ENCODE measurements around the gene SGPL1. TPM values are rescaled to one million over a fixed set of nuclear protein-coding genes. Genes with fewer than 3 reads are reported as not detected.

Gene SGPL1
- total and polyA plus RNA-seq, 5 donors from 2014 or later: 12.8 to 30.4 (median 15.0) TPM

GRCh38 chr10:70899096-70899495, 83.3 kb downstream of the SGPL1 start:
- peak overlapping the region in 1 of 3 donors; percentile 32 for H3K27ac Mint-ChIP-seq
- ATAC-seq (ENCODE audit: low read depth in 2 of 2) (no peak), DNase-seq (no peak)
- H3K4me1 ChIP-seq (ENCODE audit: control insufficient read depth, insufficient read depth, low read length, poor library complexity, severe bottlenecking): no peaks in the 10 kb centered on the region
- H3K4me3 Mint-ChIP-seq: no peak overlapping the region
- H3K9me3 Mint-ChIP-seq: no peaks in the 10 kb centered on the region
- no peaks in the 10 kb centered on the region for H3K27me3 ChIP-seq (ENCODE audit: control insufficient read depth, insufficient read depth, low read length)
- H3K36me3 Mint-ChIP-seq: no peaks in the 10 kb centered on the region
- no peaks in the 10 kb centered on the region for H3K36me3 ChIP-seq (ENCODE audit: control insufficient read depth, insufficient read depth, low read length)
- peaks cover 0 to 5% (median 0%) of the 10 kb centered on the region in 4 donors for H3K4me1 Mint-ChIP-seq
- peaks cover 29% of the 10 kb centered on the region for H3K27me3 Mint-ChIP-seq
- no peak overlapping the region for H3K4me3 ChIP-seq (ENCODE audit: low read depth, low read length)
- no peaks in the 10 kb centered on the region for H3K9me3 ChIP-seq (ENCODE audit: control insufficient read depth in 2 of 2, low read length in 2 of 2)
- no peak overlapping the region for H3K27ac ChIP-seq (ENCODE audit: insufficient read depth, low read length, poor library complexity, severe bottlenecking)

- Histone ChIP-seq H3K27me3 (ENCODE audit: control insufficient read depth, insufficient read depth, low read length) (no peaks in the 10 kb centered on the region), H3K9me3 (ENCODE audit: control insufficient read depth in 2 of 2, low read length in 2 of 2) (no peaks in the 10 kb centered on the region), H3K27ac (ENCODE audit: insufficient read depth, low read length, poor library complexity, severe bottlenecking) (no peak overlapping the region), H3K4me1 (ENCODE audit: control insufficient read depth, insufficient read depth, low read length, poor library complexity, severe bottlenecking) (no peaks in the 10 kb centered on the region), H3K4me3 (ENCODE audit: low read depth, low read length) (no peak overlapping the region), H3K36me3 (ENCODE audit: control insufficient read depth, insufficient read depth, low read length) (no peaks in the 10 kb centered on the region)
- Mint-ChIP-seq H3K4me1 (peaks cover 0 to 1% (median 0%) of the 10 kb centered on the region in 4 donors), H3K27me3 (peaks cover 28% of the 10 kb centered on the region), H3K36me3 (no peaks in the 10 kb centered on the region), H3K27ac (no peak overlapping the region), H3K9me3 (no peaks in the 10 kb centered on the region), H3K4me3 (no peak overlapping the region)
- ATAC-seq (ENCODE audit: low read depth in 2 of 2) (no peak), DNase-seq (no peak)
Measured at GRCh38 chr10:70901276-70901878, 85.6 kb downstream of the SGPL1 start.

- Histone ChIP-seq H3K9me3 (ENCODE audit: control insufficient read depth in 2 of 2, low read length in 2 of 2) (no peaks in the 10 kb centered on the region), H3K27me3 (ENCODE audit: control insufficient read depth, insufficient read depth, low read length) (no peaks in the 10 kb centered on the region), H3K4me3 (ENCODE audit: low read depth, low read length) (no peak overlapping the region), H3K4me1 (ENCODE audit: control insufficient read depth, insufficient read depth, low read length, poor library complexity, severe bottlenecking) (no peaks in the 10 kb centered on the region), H3K27ac (ENCODE audit: insufficient read depth, low read length, poor library complexity, severe bottlenecking) (no peak overlapping the region), H3K36me3 (ENCODE audit: control insufficient read depth, insufficient read depth, low read length) (no peaks in the 10 kb centered on the region)
- Mint-ChIP-seq H3K4me3 (no peak overlapping the region), H3K4me1 (no peaks in the 10 kb centered on the region), H3K27me3 (peaks cover 21% of the 10 kb centered on the region), H3K27ac (no peak overlapping the region), H3K9me3 (no peaks in the 10 kb centered on the region), H3K36me3 (no peaks in the 10 kb centered on the region)
- DNase-seq (no peak), ATAC-seq (ENCODE audit: low read depth in 2 of 2) (no peak)
Measured at GRCh38 chr10:70902661-70903261, 87.0 kb downstream of the SGPL1 start.

GRCh38 chr10:70903262-70903921, 87.6 kb downstream of the SGPL1 start:
- Mint-ChIP-seq H3K4me1 (no peaks in the 10 kb centered on the region), H3K9me3 (no peaks in the 10 kb centered on the region), H3K4me3 (no peak overlapping the region), H3K27ac (no peak overlapping the region), H3K36me3 (no peaks in the 10 kb centered on the region), H3K27me3 (peaks cover 18% of the 10 kb centered on the region)
- no peaks in the 10 kb centered on the region for H3K36me3 ChIP-seq (ENCODE audit: control insufficient read depth, insufficient read depth, low read length)
- H3K27ac ChIP-seq (ENCODE audit: insufficient read depth, low read length, poor library complexity, severe bottlenecking): no peak overlapping the region
- H3K9me3 ChIP-seq (ENCODE audit: control insufficient read depth in 2 of 2, low read length in 2 of 2): no peaks in the 10 kb centered on the region
- no peaks in the 10 kb centered on the region for H3K4me1 ChIP-seq (ENCODE audit: control insufficient read depth, insufficient read depth, low read length, poor library complexity, severe bottlenecking)
- no peak overlapping the region for H3K4me3 ChIP-seq (ENCODE audit: low read depth, low read length)
- H3K27me3 ChIP-seq (ENCODE audit: control insufficient read depth, insufficient read depth, low read length): no peaks in the 10 kb centered on the region
- no peak for ATAC-seq (ENCODE audit: low read depth in 2 of 2)
- DNase-seq: peak in 1 of 3 donors; percentile 14

GRCh38 chr10:70905071-70906021, 89.6 kb downstream of the SGPL1 start:
- no peak for DNase-seq

GRCh38 chr10:70906031-70906783, 90.5 kb downstream of the SGPL1 start:
- Mint-ChIP-seq H3K36me3 (no peaks in the 10 kb centered on the region), H3K27me3 (peaks cover 3% of the 10 kb centered on the region), H3K4me3 (no peak overlapping the region), H3K9me3 (no peaks in the 10 kb centered on the region), H3K4me1 (no peaks in the 10 kb centered on the region), H3K27ac (peak overlapping the region in 1 of 3 donors; percentile 12)
- ATAC-seq (ENCODE audit: low read depth in 2 of 2): no peak
- Histone ChIP-seq H3K4me1 (ENCODE audit: control insufficient read depth, insufficient read depth, low read length, poor library complexity, severe bottlenecking) (no peaks in the 10 kb centered on the region), H3K9me3 (ENCODE audit: control insufficient read depth in 2 of 2, low read length in 2 of 2) (no peaks in the 10 kb centered on the region), H3K4me3 (ENCODE audit: low read depth, low read length) (no peak overlapping the region), H3K36me3 (ENCODE audit: control insufficient read depth, insufficient read depth, low read length) (no peaks in the 10 kb centered on the region), H3K27ac (ENCODE audit: insufficient read depth, low read length, poor library complexity, severe bottlenecking) (no peak overlapping the region), H3K27me3 (ENCODE audit: control insufficient read depth, insufficient read depth, low read length) (no peaks in the 10 kb centered on the region)
- no peak for DNase-seq

More at GRCh38 chr10:70905071-70906021, 89.6 kb downstream of the SGPL1 start:
- Histone ChIP-seq H3K4me3 (ENCODE audit: low read depth, low read length) (no peak overlapping the region), H3K9me3 (ENCODE audit: control insufficient read depth in 2 of 2, low read length in 2 of 2) (no peaks in the 10 kb centered on the region), H3K4me1 (ENCODE audit: control insufficient read depth, insufficient read depth, low read length, poor library complexity, severe bottlenecking) (no peaks in the 10 kb centered on the region), H3K36me3 (ENCODE audit: control insufficient read depth, insufficient read depth, low read length) (no peaks in the 10 kb centered on the region), H3K27me3 (ENCODE audit: control insufficient read depth, insufficient read depth, low read length) (no peaks in the 10 kb centered on the region), H3K27ac (ENCODE audit: insufficient read depth, low read length, poor library complexity, severe bottlenecking) (no peak overlapping the region)
- no peaks in the 10 kb centered on the region for H3K4me1 Mint-ChIP-seq
- H3K9me3 Mint-ChIP-seq: no peaks in the 10 kb centered on the region
- no peak for ATAC-seq (ENCODE audit: low read depth in 2 of 2)
- H3K27ac Mint-ChIP-seq: no peak overlapping the region
- H3K36me3 Mint-ChIP-seq: no peaks in the 10 kb centered on the region
- peaks cover 6% of the 10 kb centered on the region for H3K27me3 Mint-ChIP-seq
- no peak overlapping the region for H3K4me3 Mint-ChIP-seq

Data from CD4-positive, CD25-positive, alpha-beta regulatory T cell (primary cell).